Activated CD8-positive, alpha-beta T cell treated with anti-CD3 and anti-CD28 coated beads, Interleukin-2, amount 10 ng/mL, durations not matched to agents 7 days and 5 days (primary cell): ENCODE results near the gene UNC5C. TPM values are rescaled to one million over a fixed set of nuclear protein-coding genes. Genes with fewer than 3 reads are reported as not detected.

Experiments used
- ATAC-seq: fragments of 150-1000 bp; cut with Tn5 transposase; one replicate; pipeline ENCODE4 v1.10.0; 2021; ENCODE audit warnings: moderate library complexity
- CTCF ChIA-PET: fragments of 350-600 bp; sonication (Branson Sonifier 250); formaldehyde crosslinking; loops from one replicate; lab custom pipeline; 2021; ENCODE audit warnings: antibody characterized with exemption; lab: Charles Lee
- POLR2A ChIA-PET: fragments of 350-600 bp; sonication (Branson Sonifier 250); formaldehyde crosslinking; loops from one replicate; lab custom pipeline; 2021; ENCODE audit warnings: antibody characterized with exemption; lab: Charles Lee
- DNase-seq: peaks from one replicate; pipeline ENCODE4 v3.0.0-alpha.2; 2020
- H3K27ac Mint-ChIP-seq: one replicate; pipeline ENCODE4 v1.8.0; 2021; ENCODE audit warnings: mild to moderate bottlenecking, mixed read lengths
- H3K27me3 Mint-ChIP-seq: one replicate; pipeline ENCODE4 v1.8.0; 2021; ENCODE audit warnings: low read depth, mixed read lengths
- H3K36me3 Mint-ChIP-seq: one replicate; pipeline ENCODE4 v1.8.0; 2021; ENCODE audit warnings: low read depth, mixed read lengths
- H3K4me1 Mint-ChIP-seq: one replicate; pipeline ENCODE4 v1.8.0; 2021; ENCODE audit warnings: low read depth, mixed read lengths
- H3K4me3 Mint-ChIP-seq: one replicate; pipeline ENCODE4 v1.8.0; 2021; ENCODE audit warnings: mild to moderate bottlenecking, mixed read lengths
- H3K9me3 Mint-ChIP-seq: one replicate; pipeline ENCODE4 v1.8.0; 2022; ENCODE audit warnings: mixed read lengths; ENCODE audit not compliant: insufficient read depth
- total RNA-seq, 2 experiments: library from RNA; stranded (reverse); gene quantifications; one replicate each; pipeline ENCODE4 v1.2.3, GENCODE V29; 2021

UNC5C gene
- total RNA-seq, 2 experiments from 2014 or later, result not detected

GRCh38 chr4:95129031-95129430 lies 419.7 kb downstream of the UNC5C start:
- ChIA-PET POLR2A (no interaction called here), CTCF (no interaction called here)
- Mint-ChIP-seq H3K4me3 (no peak overlapping the region), H3K27ac (no peak overlapping the region), H3K36me3 (no peaks in the 10 kb centered on the region), H3K4me1 (peaks cover 2% of the 10 kb centered on the region), H3K9me3 (no peaks in the 10 kb centered on the region), H3K27me3 (peaks cover 9% of the 10 kb centered on the region)
- DNase-seq (no peak), ATAC-seq (no peak)

GRCh38 chr4:95124906-95125504 lies 423.8 kb downstream of the UNC5C start:
- ChIA-PET CTCF (interaction anchor here (0.7 to 1.6 kb wide), 6 partner anchors 20 to 509 kb away, joined by 3 to 6 read pairs (median 3); no protein-coding TSS in a partner anchor), POLR2A (no interaction called here)
- Mint-ChIP-seq H3K27me3 (peaks cover 6% of the 10 kb centered on the region), H3K36me3 (no peaks in the 10 kb centered on the region), H3K27ac (no peak overlapping the region), H3K4me1 (peaks cover under 1% of the 10 kb centered on the region), H3K9me3 (no peaks in the 10 kb centered on the region), H3K4me3 (no peak overlapping the region)
- DNase-seq (no peak), ATAC-seq (no peak)

- DNase-seq (no peak), ATAC-seq (no peak)
- Mint-ChIP-seq H3K36me3 (no peaks in the 10 kb centered on the region), H3K4me3 (no peak overlapping the region), H3K4me1 (no peaks in the 10 kb centered on the region), H3K27me3 (no peaks in the 10 kb centered on the region), H3K9me3 (no peaks in the 10 kb centered on the region), H3K27ac (no peak overlapping the region)
- CTCF ChIA-PET, result no interaction called here
- POLR2A ChIA-PET, result no interaction called here
These were observed 426.8 kb downstream of the UNC5C start for GRCh38 chr4:95122001-95122400.

- Mint-ChIP-seq H3K27ac (no peak overlapping the region), H3K27me3 (no peaks in the 10 kb centered on the region), H3K4me3 (no peak overlapping the region), H3K4me1 (no peaks in the 10 kb centered on the region), H3K36me3 (no peaks in the 10 kb centered on the region), H3K9me3 (no peaks in the 10 kb centered on the region)
- CTCF ChIA-PET, result no interaction called here
- DNase-seq (no peak), ATAC-seq (no peak)
- POLR2A ChIA-PET, result interaction anchor here (0.6 kb wide), 1 partner anchor 195 kb away, joined by 3 read pairs; no protein-coding TSS in a partner anchor
These were observed 428.3 kb downstream of the UNC5C start for GRCh38 chr4:95120456-95120855.

- Mint-ChIP-seq H3K27ac (no peak overlapping the region), H3K4me1 (no peaks in the 10 kb centered on the region), H3K9me3 (no peaks in the 10 kb centered on the region), H3K36me3 (no peaks in the 10 kb centered on the region), H3K4me3 (no peak overlapping the region), H3K27me3 (peaks cover 3% of the 10 kb centered on the region)
- ChIA-PET POLR2A (no interaction called here), CTCF (no interaction called here)
- ATAC-seq (no peak), DNase-seq (no peak)
These were observed 430.3 kb downstream of the UNC5C start for GRCh38 chr4:95118497-95118896.

GRCh38 chr4:95114521-95114920 lies 434.3 kb downstream of the UNC5C start:
- no peak overlapping the region for H3K27ac Mint-ChIP-seq

More at GRCh38 chr4:95114521-95114920, 434.3 kb downstream of the UNC5C start:
- CTCF ChIA-PET, result no interaction called here
- H3K9me3 Mint-ChIP-seq, result no peaks in the 10 kb centered on the region
- DNase-seq (no peak), ATAC-seq (no peak)
- no peak overlapping the region for H3K4me3 Mint-ChIP-seq
- H3K27me3 Mint-ChIP-seq, result peaks cover 5% of the 10 kb centered on the region
- no peaks in the 10 kb centered on the region for H3K36me3 Mint-ChIP-seq
- POLR2A ChIA-PET, result no interaction called here
- H3K4me1 Mint-ChIP-seq, result no peaks in the 10 kb centered on the region
